GM23248 (cell line): ENCODE data around the gene FAM171A2.

ENCODE experiments used
- EZH2 ChIP-seq: fragments of 200-600 bp; sonication (generic); IDR thresholded peaks from 2 replicates; pipeline ENCODE4 v1.6.1; 2018; ENCODE audit warnings: antibody characterized with exemption, mild to moderate bottlenecking; ENCODE audit not compliant: insufficient read depth, poor library complexity, severe bottlenecking
- EZH2phosphoT487 ChIP-seq: fragments of 200-600 bp; sonication (generic); IDR thresholded peaks from 2 replicates; pipeline ENCODE4 v1.6.1; 2018; ENCODE audit warnings: antibody characterized with exemption, moderate library complexity, mild to moderate bottlenecking, low read depth; ENCODE audit not compliant: insufficient read depth

- TF ChIP-seq EZH2 (no peak), EZH2phosphoT487 (no peak)
Observed at GRCh38 chr17:44361292-44362260, 2.1 kb downstream of the FAM171A2 start.
